ENCODE measurements around the gene SAXO1.

The SAXO1 gene

GRCh38 chr9:18877984-18878383 lies 155.0 kb downstream of the SAXO1 start:
- Histone ChIP-seq H3K9me3 (ENCODE audit: severe bottlenecking) (no peaks in the 10 kb centered on the region), H3K36me3 (ENCODE audit: low read depth) (no peaks in the 10 kb centered on the region), H3K4me1 (ENCODE audit: insufficient read depth, poor library complexity, severe bottlenecking) (no peaks in the 10 kb centered on the region), H3K4me3 (ENCODE audit: severe bottlenecking) (no peak overlapping the region), H3K27ac (ENCODE audit: poor library complexity, severe bottlenecking) (no peak overlapping the region), H3K27me3 (ENCODE audit: insufficient read depth, poor library complexity, severe bottlenecking) (no peaks in the 10 kb centered on the region)
- DNase-seq (ENCODE audit: low spot score) (no peak), ATAC-seq (ENCODE audit: low read depth) (no peak)
- TF ChIP-seq CTCF (IDR thresholded peaks at IDR 0.05; ENCODE audit: poor library complexity, severe bottlenecking), result no peak

Measured in RWPE2 (cell line).